Loucy (cell line): Measurements from ENCODE around the gene IFNG-AS1.

ENCODE experiments used
- EZH2phosphoT487 ChIP-seq: fragments of 200-600 bp; IDR thresholded peaks from 2 replicates; pipeline ENCODE4 v1.6.1; 2018; ENCODE audit warnings: antibody characterized with exemption, mild to moderate bottlenecking, moderate library complexity, borderline replicate concordance
- TF ChIP-seq, protein P1 (sequence below): fragments of 200-600 bp; sonication (generic); conservative IDR thresholded peaks from 2 replicates; pipeline ENCODE4 v1.5.1; 2014; ENCODE audit warnings: mild to moderate bottlenecking, antibody characterized with exemption, low read length

DNA sequence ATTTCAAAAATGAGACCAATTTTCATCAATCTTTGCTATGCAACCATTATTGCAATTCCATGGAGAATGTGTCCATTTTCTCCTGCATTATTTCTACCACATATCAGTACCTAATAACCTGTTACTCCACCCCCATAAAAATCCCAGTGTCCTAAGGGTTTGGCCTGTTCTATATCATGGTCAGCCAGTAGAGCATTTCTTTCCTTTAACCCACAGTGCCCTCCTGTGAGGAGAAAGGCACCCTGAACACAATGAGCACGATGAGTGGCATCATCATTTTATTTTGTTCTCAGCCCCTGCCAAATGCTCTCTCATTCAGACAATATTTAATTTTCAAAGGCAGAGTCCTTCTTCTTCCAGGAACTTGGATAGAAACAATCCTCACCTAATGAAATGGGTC, 11.6 kb upstream of the IFNG-AS1 start:
- TF ChIP-seq, protein P1, sequence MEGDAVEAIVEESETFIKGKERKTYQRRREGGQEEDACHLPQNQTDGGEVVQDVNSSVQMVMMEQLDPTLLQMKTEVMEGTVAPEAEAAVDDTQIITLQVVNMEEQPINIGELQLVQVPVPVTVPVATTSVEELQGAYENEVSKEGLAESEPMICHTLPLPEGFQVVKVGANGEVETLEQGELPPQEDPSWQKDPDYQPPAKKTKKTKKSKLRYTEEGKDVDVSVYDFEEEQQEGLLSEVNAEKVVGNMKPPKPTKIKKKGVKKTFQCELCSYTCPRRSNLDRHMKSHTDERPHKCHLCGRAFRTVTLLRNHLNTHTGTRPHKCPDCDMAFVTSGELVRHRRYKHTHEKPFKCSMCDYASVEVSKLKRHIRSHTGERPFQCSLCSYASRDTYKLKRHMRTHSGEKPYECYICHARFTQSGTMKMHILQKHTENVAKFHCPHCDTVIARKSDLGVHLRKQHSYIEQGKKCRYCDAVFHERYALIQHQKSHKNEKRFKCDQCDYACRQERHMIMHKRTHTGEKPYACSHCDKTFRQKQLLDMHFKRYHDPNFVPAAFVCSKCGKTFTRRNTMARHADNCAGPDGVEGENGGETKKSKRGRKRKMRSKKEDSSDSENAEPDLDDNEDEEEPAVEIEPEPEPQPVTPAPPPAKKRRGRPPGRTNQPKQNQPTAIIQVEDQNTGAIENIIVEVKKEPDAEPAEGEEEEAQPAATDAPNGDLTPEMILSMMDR = no peak
- no peak for TF ChIP-seq EZH2phosphoT487
